B cell (primary cell): Measurements from ENCODE around the gene PHLDB2. TPM values are rescaled to one million over a fixed set of nuclear protein-coding genes. Genes with fewer than 3 reads are reported as not detected.

Source experiments
- ATAC-seq: fragments of 200-7000 bp; cut with Tn5 transposase; one replicate; pipeline ENCODE4 v1.10.0; 2021; ENCODE audit warnings: low read depth, mild to moderate bottlenecking, moderate number of reproducible peaks, moderate library complexity
- CTCF ChIA-PET: fragments of 350-600 bp; sonication (Branson Sonifier 250); formaldehyde crosslinking; loops from one replicate; lab custom pipeline; 2021; ENCODE audit warnings: antibody characterized with exemption, inconsistent platforms; lab: Charles Lee
- POLR2A ChIA-PET: fragments of 350-600 bp; sonication (Branson Sonifier 250); formaldehyde crosslinking; loops from one replicate; lab custom pipeline; 2021; ENCODE audit warnings: antibody characterized with exemption; lab: Charles Lee
- DNase-seq: peaks from one replicate; pipeline ENCODE4 v3.0.0; 2013
- H2AFZ ChIP-seq: 2 replicates; pipeline ENCODE4 v1.6.1; 2012; ENCODE audit warnings: mild to moderate bottlenecking, low read depth, low read length; ENCODE audit not compliant: insufficient read depth, poor library complexity, severe bottlenecking
- H3K27ac ChIP-seq, 2 donors: 1 replicate in 1 of 2; 2 replicates in 1 of 2; pipeline ENCODE4 v1.5.1; 2012 to 2013; ENCODE audit warnings: low read length in 2 of 2, mild to moderate bottlenecking in 2 of 2, moderate library complexity in 1 of 2
- H3K27me3 ChIP-seq, 4 experiments: fragments of 200-600 bp in 1 of 4; sonication (generic) in 1 of 4; replicated peaks in 1 of 4; 1 replicate in 2 of 4; 2 replicates in 2 of 4; pipeline versions ENCODE4 v1.6.1 to v1.7.0; 2013 to 2016; ENCODE audit warnings: low read length in 3 of 4, mild to moderate bottlenecking in 2 of 4, mixed read lengths in 1 of 4, moderate library complexity in 1 of 4; ENCODE audit not compliant: insufficient read depth in 4 of 4, control insufficient read depth in 3 of 4; ENCODE audit errors: control extremely low read depth in 1 of 4
- H3K36me3 ChIP-seq, 2 experiments: replicated peaks in 1 of 2; 1 replicate in 1 of 2; 2 replicates in 1 of 2; pipeline versions ENCODE4 v1.6.1 to v1.7.1; 2013; ENCODE audit warnings: low read length in 1 of 2; ENCODE audit not compliant: insufficient read depth in 2 of 2, control insufficient read depth in 1 of 2; ENCODE audit errors: control extremely low read depth in 1 of 2, extremely low read depth in 1 of 2
- H3K4me1 ChIP-seq, 2 donors: fragments of 200-600 bp in 1 of 2; sonication (generic) in 1 of 2; 1 replicate in 1 of 2; 2 replicates in 1 of 2; pipeline versions ENCODE4 v1.5.1 to v1.6.1; 2013 to 2017; ENCODE audit warnings: low read length in 2 of 2; ENCODE audit not compliant: control insufficient read depth in 2 of 2, insufficient read depth in 2 of 2
- H3K4me2 ChIP-seq: replicated peaks from 2 replicates; pipeline ENCODE3; 2012; ENCODE audit warnings: mild to moderate bottlenecking, low read depth, low read length; ENCODE audit not compliant: poor library complexity, severe bottlenecking
- H3K4me3 ChIP-seq, 5 experiments: fragments of 200-600 bp in 1 of 5; sonication (generic) in 1 of 5; 1 replicate in 3 of 5; 2 replicates in 2 of 5; pipeline versions ENCODE4 v1.5.1 to v1.7.0; 2011 to 2016; ENCODE audit warnings: low read length in 4 of 5, mild to moderate bottlenecking in 4 of 5, low read depth in 2 of 5, control low read depth in 1 of 5, moderate library complexity in 1 of 5; ENCODE audit not compliant: insufficient read depth in 1 of 5; ENCODE audit errors: control extremely low read depth in 1 of 5, extremely low read depth in 1 of 5
- H3K79me2 ChIP-seq: fragments of 200-600 bp; sonication (generic); one replicate; pipeline ENCODE4 v1.6.0; 2016; ENCODE audit warnings: low read length; ENCODE audit not compliant: control insufficient read depth, insufficient read depth
- H3K9ac ChIP-seq: fragments of 200-600 bp; sonication (generic); 2 replicates; pipeline ENCODE4 v1.6.1; 2017; ENCODE audit warnings: mild to moderate bottlenecking, low read length, moderate library complexity
- H3K9me3 ChIP-seq, 3 donors: one replicate each; pipeline versions ENCODE4 v1.6.1 to v1.7.1; 2013; ENCODE audit warnings: low read length in 2 of 3; ENCODE audit not compliant: control insufficient read depth in 2 of 3, insufficient read depth in 1 of 3; ENCODE audit errors: control extremely low read depth in 1 of 3
- H4K20me1 ChIP-seq: 2 replicates; pipeline ENCODE4 v1.6.0; 2012; ENCODE audit warnings: mild to moderate bottlenecking, low read length; ENCODE audit not compliant: insufficient read depth, control insufficient read depth, poor library complexity, severe bottlenecking
- H3K27ac Mint-ChIP-seq: one replicate; pipeline ENCODE4 v1.8.0; 2021; ENCODE audit warnings: mixed read lengths
- H3K27me3 Mint-ChIP-seq: one replicate; pipeline ENCODE4 v1.8.0; 2021; ENCODE audit warnings: mixed read lengths
- H3K4me1 Mint-ChIP-seq: one replicate; pipeline ENCODE4 v1.8.0; 2021; ENCODE audit warnings: mixed read lengths
- H3K4me3 Mint-ChIP-seq: one replicate; pipeline ENCODE4 v1.8.0; 2021; ENCODE audit warnings: mixed read lengths
- H3K9me3 Mint-ChIP-seq: one replicate; pipeline ENCODE4 v1.8.0; 2022; ENCODE audit warnings: mixed read lengths; ENCODE audit not compliant: insufficient read depth
- CTCF ChIP-seq: fragments of 200-600 bp; IDR thresholded peaks from one replicate; pipeline ENCODE4 v1.8.0; 2022; ENCODE audit warnings: antibody characterized with exemption, mild to moderate bottlenecking
- EZH2 ChIP-seq: IDR thresholded peaks from 2 replicates; pipeline ENCODE4 v1.6.1; 2012; ENCODE audit warnings: borderline replicate concordance, low read depth, mild to moderate bottlenecking, moderate library complexity, low read length; ENCODE audit not compliant: insufficient read depth, poor library complexity, severe bottlenecking
- WGBS: methylation state at CpG from one replicate; pipeline ENCODE4 v1.1.5; 2013; ENCODE audit warnings: missing lambda C conversion rate; ENCODE audit not compliant: insufficient coverage; 5-methylcytosine and 5-hydroxymethylcytosine counted together
- intact Hi-C: fragments of 100-400 bp; cut with micrococcal nuclease; formaldehyde crosslinking; loops from one replicate; pipeline ENCODE4 v1.10.0; 2022
- polyA plus RNA-seq: library from polyadenylated mRNA; depleted of rRNA; stranded (reverse); fragments of >200 nt; gene quantifications from 2 replicates; pipeline ENCODE4 v1.2.3, GENCODE V29; 2012
- total RNA-seq, 2 donors: library from RNA; stranded (reverse); fragments of 120-200 nt in 1 of 2; gene quantifications; 1 replicate in 1 of 2; 2 replicates in 1 of 2; pipeline versions ENCODE4 v1.2.3 to v1.2.4, GENCODE V29; 2013 to 2022

The PHLDB2 gene
- total and polyA plus RNA-seq, 2 donors (not counting 1 experiment from before 2014, with no cell fraction given) = 1.3 to 6.3 TPM

DNA sequence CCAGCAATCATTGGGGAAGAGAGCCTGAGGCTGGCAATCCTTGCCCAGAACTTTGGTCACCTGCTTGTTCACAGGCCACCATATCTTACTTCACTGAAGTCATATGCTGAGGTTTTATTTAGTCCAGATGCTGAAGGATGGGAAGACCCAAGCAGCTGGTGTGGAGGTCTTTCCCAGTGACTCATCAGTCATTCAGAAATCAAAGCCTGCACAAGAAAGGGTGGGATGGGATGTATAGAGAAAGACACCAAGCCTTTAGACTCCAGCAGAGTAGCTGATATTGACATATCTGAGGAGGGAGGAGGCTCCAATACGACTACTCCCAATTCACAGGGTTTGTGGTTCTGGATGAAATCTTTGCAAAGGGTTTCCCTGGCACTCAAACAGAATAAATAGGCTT is 13.0 kb upstream of the PHLDB2 start:
- no peak overlapping the region for H3K27ac Mint-ChIP-seq
- H3K4me1 Mint-ChIP-seq = no peaks in the 10 kb centered on the region
- no peak overlapping the region for H3K4me3 ChIP-seq
- intact Hi-C loops = no loop called here
- no peak overlapping the region for H3K27ac ChIP-seq
- no CpG with 5 or more reads among the region's 1 CpG for WGBS
- no peak overlapping the region for H3K4me3 Mint-ChIP-seq
- no peak for TF ChIP-seq EZH2
- no peak for TF ChIP-seq CTCF
- DNase-seq = no peak
- H3K4me2 ChIP-seq = no peak overlapping the region
- no peaks in the 10 kb centered on the region for H4K20me1 ChIP-seq
- no peaks in the 10 kb centered on the region for H3K9me3 Mint-ChIP-seq
- H3K27me3 ChIP-seq = peaks cover 0 to 3% (median 0%) of the 10 kb centered on the region in 4 experiments
- H3K9me3 ChIP-seq = peaks cover 0 to 5% (median 0%) of the 10 kb centered on the region in 3 donors
- H2AFZ ChIP-seq = no peak overlapping the region
- H3K4me1 ChIP-seq = no peaks in the 10 kb centered on the region
- ATAC-seq = no peak
- POLR2A ChIA-PET = no interaction called here
- no peaks in the 10 kb centered on the region for H3K79me2 ChIP-seq
- H3K9ac ChIP-seq = no peak overlapping the region
- CTCF ChIA-PET = no interaction called here
- no peaks in the 10 kb centered on the region for H3K36me3 ChIP-seq
- peaks cover 44% of the 10 kb centered on the region for H3K27me3 Mint-ChIP-seq

GRCh38 chr3:111846717-111847116 is 12.3 kb upstream of the PHLDB2 start:
- H4K20me1 ChIP-seq = no peaks in the 10 kb centered on the region
- peaks cover 0 to 3% (median 0%) of the 10 kb centered on the region in 4 experiments for H3K27me3 ChIP-seq
- Mint-ChIP-seq H3K9me3 (no peaks in the 10 kb centered on the region), H3K4me3 (no peak overlapping the region), H3K4me1 (peaks cover 3% of the 10 kb centered on the region), H3K27me3 (peaks cover 46% of the 10 kb centered on the region), H3K27ac (no peak overlapping the region)
- intact Hi-C loops = no loop called here
- H3K36me3 ChIP-seq = no peaks in the 10 kb centered on the region
- ATAC-seq (no peak), DNase-seq (no peak)
- ChIA-PET CTCF (no interaction called here), POLR2A (no interaction called here)
- H3K4me2 ChIP-seq = no peak overlapping the region
- H3K4me1 ChIP-seq = no peaks in the 10 kb centered on the region
- no peak overlapping the region for H3K9ac ChIP-seq
- no peak overlapping the region for H2AFZ ChIP-seq
- H3K79me2 ChIP-seq = no peaks in the 10 kb centered on the region
- H3K9me3 ChIP-seq = peaks cover 0 to 5% (median 0%) of the 10 kb centered on the region in 3 donors
- no peak overlapping the region for H3K4me3 ChIP-seq
- H3K27ac ChIP-seq = no peak overlapping the region
- no CpG with 5 or more reads among the region's 2 CpGs for WGBS
- TF ChIP-seq CTCF (no peak), EZH2 (no peak)
